Breast epithelium (tissue), 4 donors: ENCODE measurements around the gene FANCC. TPM values are rescaled to one million over a fixed set of nuclear protein-coding genes. Genes with fewer than 3 reads are reported as not detected.
A peak's percentile ranks its signal among the peaks of the same experiment; 100 is the strongest.

Experiments used
- DNase-seq, 2 donors: peaks; one replicate each; pipeline ENCODE4 v3.0.0-alpha.2; 2019; ENCODE audit warnings: low spot score in 2 of 2
- H3K27ac ChIP-seq, 2 donors: fragments of 200-600 bp; sonication (generic) in 1 of 2; one replicate each; pipeline ENCODE4 v1.5.1; 2016 to 2019; ENCODE audit warnings: mild to moderate bottlenecking in 1 of 2
- H3K27me3 ChIP-seq, 2 donors: fragments of 200-600 bp; sonication (generic) in 1 of 2; one replicate each; pipeline versions ENCODE4 v1.5.1 to v1.6.0; 2017 to 2019; ENCODE audit warnings: control low read depth in 1 of 2, mild to moderate bottlenecking in 1 of 2
- H3K36me3 ChIP-seq: fragments of 200-600 bp; one replicate; pipeline ENCODE4 v1.5.1; 2019
- H3K4me1 ChIP-seq, 2 donors: fragments of 200-600 bp; sonication (generic); one replicate each; pipeline ENCODE4 v1.5.1; 2016 to 2019; ENCODE audit warnings: control low read depth in 1 of 2
- H3K4me3 ChIP-seq, 3 donors: fragments of 200-600 bp; sonication (generic); 1 replicate in 2 of 3; 2 replicates in 1 of 3; pipeline ENCODE4 v1.5.1; 2016 to 2019; ENCODE audit warnings: mild to moderate bottlenecking in 3 of 3, moderate library complexity in 2 of 3
- H3K9me3 ChIP-seq, 2 donors: fragments of 200-600 bp; sonication (generic) in 1 of 2; one replicate each; pipeline ENCODE4 v1.5.1; 2016 to 2019; ENCODE audit warnings: control low read depth in 1 of 2
- CTCF ChIP-seq, 3 donors: fragments of 450-650 bp; IDR thresholded peaks; one replicate each; pipeline ENCODE4 v1.5.1; 2016 to 2017; ENCODE audit warnings: antibody characterized with exemption in 3 of 3, mild to moderate bottlenecking in 3 of 3, moderate library complexity in 3 of 3
- POLR2A ChIP-seq: fragments of 450-650 bp; IDR thresholded peaks from one replicate; pipeline ENCODE4 v1.6.1; 2016; ENCODE audit warnings: antibody characterized with exemption, mild to moderate bottlenecking, moderate library complexity
- POLR2AphosphoS5 ChIP-seq, 3 donors: sonication (generic); formaldehyde crosslinking; IDR thresholded peaks; one replicate each; pipeline ENCODE4 v1.6.1; 2017; ENCODE audit warnings: antibody characterized with exemption in 3 of 3
- intact Hi-C: fragments of 100-400 bp; cut with DNase I; formaldehyde crosslinking; loops from one replicate; pipeline ENCODE4 v1.15.1; 2023; ENCODE audit warnings: low total_unique reads
- total RNA-seq, 3 donors: library from RNA; depleted of rRNA; stranded (reverse); fragments of >200 nt; gene quantifications; one replicate each; pipeline ENCODE4 v1.1.0, GENCODE V29; 2016

FANCC gene
- total RNA-seq, 3 donors from 2014 or later: 4.2 to 11.4 (median 9.2) TPM

- DNase-seq: no peak
- H3K27ac ChIP-seq: no peak overlapping the region
- H3K4me3 ChIP-seq: no peak overlapping the region
- H3K27me3 ChIP-seq: no peaks in the 10 kb centered on the region
- TF ChIP-seq POLR2A: no peak
- no peaks in the 10 kb centered on the region for H3K36me3 ChIP-seq
- intact Hi-C loops: no loop called here
- no peaks in the 10 kb centered on the region for H3K9me3 ChIP-seq
- no peaks in the 10 kb centered on the region for H3K4me1 ChIP-seq
These were observed 128.0 kb downstream of the FANCC start for GRCh38 chr9:95189251-95190098.

GRCh38 chr9:95188459-95188858, 129.1 kb downstream of the FANCC start:
- peak overlapping the region in 1 of 2 donors; percentile 17 for H3K27ac ChIP-seq
- H3K36me3 ChIP-seq: no peaks in the 10 kb centered on the region
- intact Hi-C loops: no loop called here
- TF ChIP-seq POLR2A (no peak), CTCF (IDR thresholded peaks at IDR 0.05) (no peak), POLR2AphosphoS5 (IDR thresholded peaks at IDR 0.05) (no peak)
- no peaks in the 10 kb centered on the region for H3K27me3 ChIP-seq
- H3K9me3 ChIP-seq: no peaks in the 10 kb centered on the region
- no peak for DNase-seq
- H3K4me3 ChIP-seq: no peak overlapping the region
- no peaks in the 10 kb centered on the region for H3K4me1 ChIP-seq

- H3K27me3 ChIP-seq: no peaks in the 10 kb centered on the region
- intact Hi-C loops: no loop called here
- H3K36me3 ChIP-seq: no peaks in the 10 kb centered on the region
- H3K27ac ChIP-seq: no peak overlapping the region
- DNase-seq: no peak
- no peak overlapping the region for H3K4me3 ChIP-seq
- no peaks in the 10 kb centered on the region for H3K4me1 ChIP-seq
- no peak for TF ChIP-seq POLR2A
- no peak for TF ChIP-seq CTCF (IDR thresholded peaks at IDR 0.05)
- no peak for TF ChIP-seq POLR2AphosphoS5 (IDR thresholded peaks at IDR 0.05)
- H3K9me3 ChIP-seq: no peaks in the 10 kb centered on the region
These were observed 131.6 kb downstream of the FANCC start for GRCh38 chr9:95185956-95186355.

- DNase-seq: no peak
- TF ChIP-seq POLR2AphosphoS5 (IDR thresholded peaks at IDR 0.05) (no peak), CTCF (IDR thresholded peaks at IDR 0.05) (no peak)
- intact Hi-C loops: no loop called here
These were observed 134.5 kb downstream of the FANCC start for GRCh38 chr9:95182854-95183563.

GRCh38 chr9:95181835-95182234, 135.7 kb downstream of the FANCC start:
- DNase-seq: no peak
- no peak overlapping the region for H3K27ac ChIP-seq
- TF ChIP-seq POLR2AphosphoS5 (IDR thresholded peaks at IDR 0.05) (no peak), POLR2A (no peak), CTCF (IDR thresholded peaks at IDR 0.05) (no peak)
- H3K4me1 ChIP-seq: no peaks in the 10 kb centered on the region
- intact Hi-C loops: no loop called here
- H3K36me3 ChIP-seq: no peaks in the 10 kb centered on the region
- H3K9me3 ChIP-seq: no peaks in the 10 kb centered on the region
- no peak overlapping the region for H3K4me3 ChIP-seq
- no peaks in the 10 kb centered on the region for H3K27me3 ChIP-seq

More at GRCh38 chr9:95182854-95183563, 134.5 kb downstream of the FANCC start:
- H3K4me1 ChIP-seq: no peaks in the 10 kb centered on the region
- H3K27ac ChIP-seq: no peak overlapping the region
- no peaks in the 10 kb centered on the region for H3K9me3 ChIP-seq
- no peaks in the 10 kb centered on the region for H3K36me3 ChIP-seq
- H3K27me3 ChIP-seq: no peaks in the 10 kb centered on the region
- H3K4me3 ChIP-seq: no peak overlapping the region
